Urinary bladder (tissue), 3 donors: Measurements from ENCODE around the gene LASP1NB.
A peak's percentile ranks its signal among the peaks of the same experiment; 100 is the strongest.
"Not testable (repeated sequence)": the region's sequence is repeated elsewhere in the genome, so short reads cannot be mapped to it uniquely, and the experiment has no call there.

Experiments
- DNase-seq: peaks from one replicate; pipeline ENCODE4 v3.0.0-alpha.2; 2015; ENCODE audit errors: extremely low spot score
- H3K27ac ChIP-seq: one replicate; pipeline ENCODE4 v1.5.1; 2013; ENCODE audit warnings: low read depth, mild to moderate bottlenecking, moderate library complexity
- H3K36me3 ChIP-seq: one replicate; pipeline ENCODE4 v1.6.1; 2013; ENCODE audit warnings: mild to moderate bottlenecking, moderate library complexity; ENCODE audit not compliant: insufficient read depth
- H3K4me1 ChIP-seq: one replicate; pipeline ENCODE4 v1.6.1; 2013; ENCODE audit warnings: mild to moderate bottlenecking, moderate library complexity; ENCODE audit not compliant: insufficient read depth
- H3K4me3 ChIP-seq: one replicate; pipeline ENCODE4 v1.5.1; 2013; ENCODE audit warnings: low read depth, low read length
- WGBS: extraction: QIAGEN DNeasy Blood & Tissue Kit; methylation state at CpG from one replicate; pipeline ENCODE4 v1.1.7; 2013; 5-methylcytosine and 5-hydroxymethylcytosine counted together
- donor health status: healthy with polysubstance abuse.
- donor health status: healthy.

Gene LASP1NB

GRCh38 chr17:38942696-38943334 lies 17.4 kb downstream of the LASP1NB start:
- Histone ChIP-seq H3K4me3 (no peak overlapping the region), H3K4me1 (no peaks in the 10 kb centered on the region), H3K27ac (no peak overlapping the region), H3K36me3 (no peaks in the 10 kb centered on the region)
- DNase-seq = no peak
- 26% methylated on average over 4 of the region's 4 CpGs for WGBS

- Histone ChIP-seq H3K4me1 (no peaks in the 10 kb centered on the region), H3K4me3 (no peak overlapping the region), H3K36me3 (no peaks in the 10 kb centered on the region), H3K27ac (no peak overlapping the region)
- 73% methylated on average over 8 of the region's 8 CpGs for WGBS
- no peak for DNase-seq
Observed at GRCh38 chr17:38943607-38944006, 18.2 kb downstream of the LASP1NB start.

- no peak for DNase-seq
- Histone ChIP-seq H3K4me1 (no peaks in the 10 kb centered on the region), H3K4me3 (no peak overlapping the region), H3K36me3 (no peaks in the 10 kb centered on the region), H3K27ac (no peak overlapping the region)
- 91% methylated on average over 2 of the region's 2 CpGs for WGBS
Observed at GRCh38 chr17:38947189-38947588, 21.8 kb downstream of the LASP1NB start.

DNA sequence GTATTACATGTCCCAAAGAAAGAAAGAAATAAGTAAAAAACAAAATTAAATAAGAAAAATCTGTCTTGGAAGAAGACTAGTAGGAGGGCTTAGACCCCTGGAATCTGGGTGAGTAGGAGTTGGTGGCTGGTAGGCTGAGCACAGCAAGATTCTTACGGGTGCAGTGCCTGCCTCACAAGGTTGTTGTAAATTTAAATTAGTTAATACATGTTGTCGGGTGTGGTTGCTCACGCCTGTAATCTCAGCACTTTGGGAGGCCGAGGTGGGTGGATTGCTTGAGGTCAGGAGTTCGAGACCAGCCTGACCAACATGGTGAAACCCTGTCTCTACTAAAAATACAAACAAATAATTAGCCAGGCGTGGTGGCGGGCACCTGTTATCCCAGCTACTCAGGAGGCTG lies 28.4 kb downstream of the LASP1NB start:
- not testable (repeated sequence) for H3K4me1 ChIP-seq, H3K27ac ChIP-seq, H3K36me3 ChIP-seq, DNase-seq, H3K4me3 ChIP-seq
- WGBS = 92% methylated on average over 7 of the region's 7 CpGs

GRCh38 chr17:38958326-38958725 lies 32.9 kb downstream of the LASP1NB start:
- no peaks in the 10 kb centered on the region for H3K36me3 ChIP-seq
- no peak overlapping the region for H3K27ac ChIP-seq
- DNase-seq = no peak
- no peak overlapping the region for H3K4me3 ChIP-seq
- WGBS = 0% methylated on average over 1 of the region's 1 CpG
- H3K4me1 ChIP-seq = no peaks in the 10 kb centered on the region

GRCh38 chr17:38958756-38959155 lies 33.3 kb downstream of the LASP1NB start:
- H3K36me3 ChIP-seq = no peaks in the 10 kb centered on the region
- no peak overlapping the region for H3K4me3 ChIP-seq
- H3K27ac ChIP-seq = no peak overlapping the region
- no peaks in the 10 kb centered on the region for H3K4me1 ChIP-seq
- no peak for DNase-seq

DNA sequence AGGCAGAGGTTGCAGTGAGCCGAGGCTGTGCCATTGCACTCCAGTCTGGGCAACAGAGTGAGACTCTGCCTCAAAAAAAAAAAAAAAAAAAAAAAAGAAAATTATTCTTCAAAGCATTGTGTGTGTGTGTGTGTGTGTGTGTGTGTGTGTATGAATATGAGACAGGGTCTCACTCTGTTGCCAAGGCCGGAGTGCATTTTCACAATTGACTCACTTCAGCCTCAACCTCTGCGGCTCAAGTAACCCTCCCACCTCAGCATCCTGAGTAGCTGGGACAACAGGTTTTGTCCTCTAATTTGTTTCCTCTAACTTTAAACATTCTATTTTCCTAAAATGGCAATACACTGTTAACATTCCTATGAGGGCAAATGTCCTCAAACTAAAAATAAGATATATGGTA lies 34.1 kb downstream of the LASP1NB start:
- Histone ChIP-seq H3K4me1 (no peaks in the 10 kb centered on the region), H3K4me3 (no peak overlapping the region), H3K27ac (no peak overlapping the region), H3K36me3 (no peaks in the 10 kb centered on the region)
- 82% methylated on average over 3 of the region's 3 CpGs for WGBS
- no peak for DNase-seq

GRCh38 chr17:38960402-38960801 lies 35.0 kb downstream of the LASP1NB start:
- Histone ChIP-seq H3K4me3 (no peak overlapping the region), H3K4me1 (no peaks in the 10 kb centered on the region), H3K27ac (no peak overlapping the region), H3K36me3 (no peaks in the 10 kb centered on the region)
- no peak for DNase-seq
- WGBS = 90% methylated on average over 5 of the region's 5 CpGs

GRCh38 chr17:38961413-38961812 lies 36.0 kb downstream of the LASP1NB start:
- WGBS = 49% methylated on average over 4 of the region's 4 CpGs
- Histone ChIP-seq H3K36me3 (no peaks in the 10 kb centered on the region), H3K27ac (no peak overlapping the region), H3K4me1 (no peaks in the 10 kb centered on the region), H3K4me3 (no peak overlapping the region)
- DNase-seq = no peak

- peak within 1 kb of the TSS; percentile 16 for H3K4me3 ChIP-seq
- WGBS = 14% methylated on average over 21 of the region's 21 CpGs
- DNase-seq = peak; percentile 87
Observed at GRCh38 chr17:38967290-38967738, 41.9 kb downstream of the LASP1NB start, which contains the start of gene FBXO47. Gene FBXO47 (minus strand): TSS chr17:38967403. CDS start chr17:38963025, 4,378 bp downstream.

GRCh38 chr17:38969281-38969680 lies 43.9 kb downstream of the LASP1NB start:
- 51% methylated on average over 4 of the region's 4 CpGs for WGBS
- Histone ChIP-seq H3K4me1 (no peaks in the 10 kb centered on the region), H3K4me3 (no peak overlapping the region), H3K36me3 (no peaks in the 10 kb centered on the region), H3K27ac (no peak overlapping the region)
- no peak for DNase-seq

More at GRCh38 chr17:38967290-38967738, 41.9 kb downstream of the LASP1NB start, which contains the start of gene FBXO47:
- Histone ChIP-seq H3K27ac (peak within 1 kb of the TSS; percentile 58), H3K36me3 (no peaks in the 10 kb centered on the region), H3K4me1 (no peaks in the 10 kb centered on the region)

GRCh38 chr17:38970128-38970527 lies 44.7 kb downstream of the LASP1NB start:
- H3K27ac ChIP-seq = no peak overlapping the region
- no peak overlapping the region for H3K4me3 ChIP-seq
- no peaks in the 10 kb centered on the region for H3K36me3 ChIP-seq
- WGBS = 84% methylated on average over 4 of the region's 4 CpGs
- DNase-seq = no peak
- no peaks in the 10 kb centered on the region for H3K4me1 ChIP-seq

- no peak overlapping the region for H3K4me3 ChIP-seq
- 84% methylated on average over 5 of the region's 5 CpGs for WGBS
- no peaks in the 10 kb centered on the region for H3K4me1 ChIP-seq
- H3K27ac ChIP-seq = no peak overlapping the region
- no peaks in the 10 kb centered on the region for H3K36me3 ChIP-seq
- no peak for DNase-seq
Observed at GRCh38 chr17:38970804-38971203, 45.4 kb downstream of the LASP1NB start.

- H3K36me3 ChIP-seq, H3K27ac ChIP-seq, H3K4me3 ChIP-seq, DNase-seq, H3K4me1 ChIP-seq: not testable (repeated sequence)
- WGBS = 80% methylated on average over 6 of the region's 6 CpGs
Observed at GRCh38 chr17:38976187-38976551, 50.8 kb downstream of the LASP1NB start.

- WGBS = 90% methylated on average over 4 of the region's 4 CpGs
- no peaks in the 10 kb centered on the region for H3K4me1 ChIP-seq
Observed at GRCh38 chr17:38978180-38978579, 52.8 kb downstream of the LASP1NB start.

More at GRCh38 chr17:38978180-38978579, 52.8 kb downstream of the LASP1NB start:
- Histone ChIP-seq H3K4me3 (no peak overlapping the region), H3K27ac (no peak overlapping the region), H3K36me3 (no peaks in the 10 kb centered on the region)
- DNase-seq = no peak
